Measurements from ENCODE around the gene PTRH2. TPM values are rescaled to one million over a fixed set of nuclear protein-coding genes. Genes with fewer than 3 reads are reported as not detected.

The PTRH2 gene
- total RNA-seq, 1 donor from 2014 or later: 125 TPM

DNA sequence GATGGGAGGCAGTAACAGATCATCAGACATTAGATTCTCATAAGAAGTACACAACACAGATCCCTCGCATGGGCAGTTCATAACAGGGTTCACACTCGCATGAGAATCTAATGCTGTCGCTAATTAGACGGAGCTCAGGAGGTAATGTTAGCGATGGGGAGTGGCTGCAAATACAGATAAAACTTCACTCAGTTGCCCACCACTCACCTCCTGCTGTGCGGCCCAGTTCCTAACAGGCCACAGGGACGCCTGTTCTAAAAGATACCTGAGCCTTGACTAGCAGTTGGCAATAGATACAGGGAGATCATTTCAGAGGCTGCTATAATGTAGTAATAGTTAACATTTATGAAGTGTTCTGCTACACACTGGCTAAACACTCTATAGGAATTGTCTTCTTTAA, 4.9 kb downstream of the PTRH2 start:
- intact Hi-C loops (cut with DNase I): loop anchor here (10.0 kb wide), 1 partner anchor 972 kb away; the partner anchor contains the start of gene BCAS3
- no peak for DNase-seq (ENCODE audit: low spot score in 2 of 2)

DNA sequence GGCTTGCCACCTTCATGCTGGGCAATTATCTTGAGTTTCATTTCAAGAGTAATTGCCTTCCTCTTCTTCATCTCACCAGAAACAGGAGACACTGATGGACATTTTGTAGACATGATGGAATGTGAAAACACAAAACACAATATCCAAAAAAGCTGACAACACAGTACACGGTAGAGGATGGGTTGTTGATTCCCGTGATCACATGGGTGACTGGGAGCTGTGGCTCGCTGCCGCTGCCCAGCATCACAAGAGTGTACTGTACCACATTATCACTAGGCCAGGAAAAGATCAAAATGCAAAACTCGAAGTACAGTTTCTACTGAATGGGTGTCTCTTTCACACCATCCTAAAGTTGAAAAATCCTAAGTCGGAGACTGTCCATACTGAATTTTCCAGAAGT, 7.4 kb downstream of the PTRH2 start:
- H3K27ac ChIP-seq: no peak overlapping the region
- H3K27me3 ChIP-seq: no peaks in the 10 kb centered on the region
- H3K9me3 ChIP-seq: no peaks in the 10 kb centered on the region
- intact Hi-C loops (cut with DNase I): loop anchor here (10.0 kb wide), 1 partner anchor 975 kb away; the partner anchor contains the start of gene BCAS3
- no peaks in the 10 kb centered on the region for H3K4me1 ChIP-seq
- TF ChIP-seq, protein P1, sequence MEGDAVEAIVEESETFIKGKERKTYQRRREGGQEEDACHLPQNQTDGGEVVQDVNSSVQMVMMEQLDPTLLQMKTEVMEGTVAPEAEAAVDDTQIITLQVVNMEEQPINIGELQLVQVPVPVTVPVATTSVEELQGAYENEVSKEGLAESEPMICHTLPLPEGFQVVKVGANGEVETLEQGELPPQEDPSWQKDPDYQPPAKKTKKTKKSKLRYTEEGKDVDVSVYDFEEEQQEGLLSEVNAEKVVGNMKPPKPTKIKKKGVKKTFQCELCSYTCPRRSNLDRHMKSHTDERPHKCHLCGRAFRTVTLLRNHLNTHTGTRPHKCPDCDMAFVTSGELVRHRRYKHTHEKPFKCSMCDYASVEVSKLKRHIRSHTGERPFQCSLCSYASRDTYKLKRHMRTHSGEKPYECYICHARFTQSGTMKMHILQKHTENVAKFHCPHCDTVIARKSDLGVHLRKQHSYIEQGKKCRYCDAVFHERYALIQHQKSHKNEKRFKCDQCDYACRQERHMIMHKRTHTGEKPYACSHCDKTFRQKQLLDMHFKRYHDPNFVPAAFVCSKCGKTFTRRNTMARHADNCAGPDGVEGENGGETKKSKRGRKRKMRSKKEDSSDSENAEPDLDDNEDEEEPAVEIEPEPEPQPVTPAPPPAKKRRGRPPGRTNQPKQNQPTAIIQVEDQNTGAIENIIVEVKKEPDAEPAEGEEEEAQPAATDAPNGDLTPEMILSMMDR (IDR thresholded peaks at IDR 0.05): no peak
- H3K36me3 ChIP-seq: peaks cover 37 to 55% of the 10 kb centered on the region in 2 donors
- H3K4me3 ChIP-seq: no peak overlapping the region
- DNase-seq (ENCODE audit: low spot score in 2 of 2): no peak

More for the DNA sequence above, 4.9 kb downstream of the PTRH2 start:
- TF ChIP-seq, protein P1 (IDR thresholded peaks at IDR 0.05): no peak
- Histone ChIP-seq H3K36me3 (peaks cover 22 to 29% of the 10 kb centered on the region in 2 donors), H3K27ac (no peak overlapping the region), H3K9me3 (no peaks in the 10 kb centered on the region), H3K4me1 (peaks cover 6 to 13% of the 10 kb centered on the region in 2 donors), H3K27me3 (no peaks in the 10 kb centered on the region), H3K4me3 (no peak overlapping the region)

DNA sequence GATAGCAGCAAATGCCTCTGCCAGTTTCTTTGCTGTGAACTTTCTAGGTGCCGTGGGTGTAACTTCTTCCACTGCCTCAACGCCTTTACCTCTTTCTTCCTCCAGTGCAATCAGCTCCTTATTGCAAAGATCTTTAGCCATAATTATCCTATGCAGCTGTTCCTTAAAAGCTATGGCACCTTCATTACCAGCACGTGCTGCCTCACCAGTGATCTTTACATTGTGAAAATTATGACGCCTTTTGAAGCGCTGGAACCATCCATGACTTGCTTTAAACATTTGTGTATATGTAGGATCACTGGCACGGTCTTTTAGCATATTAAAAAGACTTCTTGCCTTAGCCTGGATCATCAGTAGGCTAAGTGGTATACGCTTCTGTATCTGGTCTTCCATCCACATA, 8.0 kb downstream of the PTRH2 start:
- peaks cover 43 to 60% of the 10 kb centered on the region in 2 donors for H3K36me3 ChIP-seq
- no peak for DNase-seq (ENCODE audit: low spot score in 2 of 2)
- H3K27me3 ChIP-seq: no peaks in the 10 kb centered on the region
- H3K27ac ChIP-seq: no peak overlapping the region
- H3K9me3 ChIP-seq: no peaks in the 10 kb centered on the region
- H3K4me3 ChIP-seq: no peak overlapping the region
- intact Hi-C loops (cut with DNase I): no loop called here
- no peaks in the 10 kb centered on the region for H3K4me1 ChIP-seq
- TF ChIP-seq, protein P1 (IDR thresholded peaks at IDR 0.05): no peak

DNA sequence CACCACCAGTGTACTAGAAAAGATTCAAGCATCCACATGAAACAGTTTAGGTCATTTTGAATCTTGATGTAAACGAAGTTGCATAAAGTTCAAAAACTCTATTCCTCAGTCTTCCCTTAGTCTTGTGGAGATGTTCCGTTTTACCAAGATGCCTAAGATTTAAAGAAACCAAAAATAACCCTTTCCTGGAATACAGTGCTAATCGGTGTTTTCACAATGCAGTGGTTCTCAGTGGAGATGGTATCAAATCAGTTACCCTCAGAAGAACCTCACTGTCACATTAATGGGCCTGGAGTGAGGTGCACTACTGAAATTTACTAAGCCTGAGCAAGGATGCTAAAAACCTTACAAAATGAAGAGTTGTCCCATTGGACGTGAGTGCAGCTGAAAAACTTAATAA, 9.1 kb downstream of the PTRH2 start:
- peaks cover 53 to 70% of the 10 kb centered on the region in 2 donors for H3K36me3 ChIP-seq
- H3K27me3 ChIP-seq: no peaks in the 10 kb centered on the region
- TF ChIP-seq, protein P1 (IDR thresholded peaks at IDR 0.05): no peak
- no peak overlapping the region for H3K27ac ChIP-seq
- no peak for DNase-seq (ENCODE audit: low spot score in 2 of 2)
- no peak overlapping the region for H3K4me3 ChIP-seq
- H3K9me3 ChIP-seq: no peaks in the 10 kb centered on the region
- no peaks in the 10 kb centered on the region for H3K4me1 ChIP-seq
- intact Hi-C loops (cut with DNase I): no loop called here

DNA sequence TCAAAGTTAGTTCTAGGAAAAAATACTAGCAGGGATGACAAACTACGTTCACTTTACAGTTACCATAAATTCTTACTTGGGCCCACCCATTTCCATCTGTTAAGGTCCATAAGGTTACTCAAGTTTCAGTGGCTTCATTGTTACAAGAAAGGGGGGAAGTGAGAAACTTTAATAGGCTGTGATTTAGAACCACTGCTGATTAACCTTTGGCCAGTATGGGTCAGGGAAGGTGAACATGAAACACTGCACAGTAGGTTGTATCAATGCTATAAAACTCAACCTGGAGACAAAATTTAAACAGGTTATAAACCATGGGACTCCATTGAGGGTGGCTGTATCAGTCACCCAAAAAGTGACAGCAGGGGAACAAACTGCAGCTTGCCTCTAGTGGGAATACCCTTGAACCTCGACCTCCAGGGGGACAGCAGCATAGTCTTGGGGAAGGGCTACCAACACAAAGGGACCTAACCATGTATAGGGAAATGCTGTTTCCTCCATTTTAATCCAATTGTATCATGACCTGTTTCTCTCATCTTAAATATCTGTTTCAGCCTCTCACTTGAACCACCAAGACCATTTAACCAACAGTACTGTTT, 10.4 kb downstream of the PTRH2 start:
- no peak for DNase-seq (ENCODE audit: low spot score in 2 of 2)
- intact Hi-C loops (cut with DNase I): no loop called here
- Histone ChIP-seq H3K27me3 (no peaks in the 10 kb centered on the region), H3K4me3 (no peak overlapping the region), H3K36me3 (peaks cover 62 to 79% of the 10 kb centered on the region in 2 donors), H3K4me1 (no peaks in the 10 kb centered on the region), H3K9me3 (no peaks in the 10 kb centered on the region), H3K27ac (no peak overlapping the region)
- TF ChIP-seq, protein P1 (IDR thresholded peaks at IDR 0.05): no peak

All from ascending aorta (tissue), 2 donors.